ENCODE results near the gene CA10.

DNA sequence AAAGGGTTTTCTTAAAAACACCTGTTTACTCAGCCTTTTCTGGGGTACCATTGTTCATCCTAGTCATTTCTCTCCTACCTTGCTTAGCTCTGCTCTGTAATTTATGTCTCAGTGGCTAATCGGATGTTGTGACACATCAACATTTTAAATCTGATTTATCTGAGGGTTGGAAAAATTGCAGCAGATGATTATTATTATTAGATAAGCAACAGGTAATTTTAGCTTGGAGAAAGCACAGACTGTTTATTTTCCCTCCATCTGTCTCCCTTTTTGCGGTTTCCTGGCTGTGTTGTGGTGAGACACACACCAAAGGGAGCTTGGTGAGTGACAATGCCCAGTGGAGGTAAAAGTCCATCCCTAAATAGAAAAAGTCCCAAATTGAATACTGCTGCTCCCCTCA, 508.3 kb downstream of the CA10 start:
- TF ChIP-seq CTCF (IDR thresholded peaks at IDR 0.05) (no peak), POLR2A (IDR thresholded peaks at IDR 0.05) (no peak), POLR2AphosphoS5 (IDR thresholded peaks at IDR 0.05) (no peak)
